K562 (cell line): ENCODE measurements around the gene GFM1. TPM values are rescaled to one million over a fixed set of nuclear protein-coding genes. Genes with fewer than 3 reads are reported as not detected.
A peak's percentile ranks its signal among the peaks of the same experiment; 100 is the strongest.

Experiments
- ATAC-seq: fragments of 200-7000 bp; cut with Tn5 transposase; 3 replicates; pipeline ENCODE4 v1.9.1; 2020; ENCODE audit warnings: moderate library complexity
- BruUV-seq: library from RNA; stranded (reverse); fragments of 400-500 nt; replicated peaks from 2 replicates; lab custom pipeline; 2021; lab: Mats Ljungman, UMichigan
- CTCF ChIA-PET: fragments of 300-600 bp; formaldehyde crosslinking; extraction: SDS; loops from one replicate; lab custom pipeline; 2021; ENCODE audit warnings: low intra/inter-chr PET ratio; lab: Yijun Ruan, JAX
- POLR2A ChIA-PET: fragments of 300-600, 350-650 bp; sonication (Branson Sonifier 250); formaldehyde crosslinking; extraction: SDS; loops from one replicate; lab custom pipeline; 2021; ENCODE audit warnings: antibody characterized with exemption, inconsistent platforms; lab: Yijun Ruan, JAX
- DNase-seq, 4 experiments: peaks; one replicate each; pipeline versions ENCODE4 v3.0.0 to v3.0.0-alpha.2; 2011 to 2018; ENCODE audit warnings: low spot score in 3 of 4, mixed read lengths in 3 of 4; ENCODE audit errors: extremely low read depth in 1 of 4
- FAIRE-seq: peaks from 2 replicates; lab custom pipeline; 2011; peaks lifted over from hg19 to GRCh38; lab: Jason Lieb, UNC
- H2AFZ ChIP-seq: 2 replicates; pipeline ENCODE4 v1.6.0; 2011; ENCODE audit warnings: low read depth, low read length, control low read depth, inconsistent platforms
- H3K27ac ChIP-seq: fragments of 200-600 bp; 3 replicates; pipeline ENCODE4 v1.8.0; 2011; ENCODE audit warnings: low read depth, mild to moderate bottlenecking, control low read depth, inconsistent platforms, low read length, moderate library complexity, mixed read lengths; ENCODE audit errors: extremely low read depth
- H3K27me3 ChIP-seq, 2 experiments: fragments of 300-600 bp in 1 of 2; 2 replicates in 1 of 2; 3 replicates in 1 of 2; pipeline versions ENCODE4 v1.6.0 to v1.8.0; 2011; ENCODE audit warnings: inconsistent platforms in 2 of 2, low read length in 2 of 2, mild to moderate bottlenecking in 1 of 2, mixed read lengths in 1 of 2, moderate library complexity in 1 of 2; ENCODE audit not compliant: control insufficient read depth in 2 of 2, insufficient read depth in 2 of 2
- H3K36me3 ChIP-seq: fragments of 300-600 bp; 3 replicates; pipeline ENCODE4 v1.8.0; 2011; ENCODE audit warnings: mild to moderate bottlenecking, low read length, inconsistent platforms; ENCODE audit not compliant: control insufficient read depth, insufficient read depth
- H3K4me1 ChIP-seq, 2 experiments: fragments of 200-600 bp in 1 of 2; replicated peaks in 1 of 2; 2 replicates in 1 of 2; 3 replicates in 1 of 2; pipeline versions ENCODE4 v1.5.1 to v1.8.0; 2011; ENCODE audit warnings: inconsistent platforms in 2 of 2, low read length in 2 of 2, mild to moderate bottlenecking in 1 of 2, mixed read lengths in 1 of 2, moderate library complexity in 1 of 2; ENCODE audit not compliant: control insufficient read depth in 2 of 2, insufficient read depth in 2 of 2
- H3K4me2 ChIP-seq: 2 replicates; pipeline ENCODE4 v1.6.1; 2011; ENCODE audit warnings: low read length, control low read depth, inconsistent platforms, mixed read lengths; ENCODE audit not compliant: insufficient read depth
- H3K4me3 ChIP-seq: fragments of 200-600 bp; sonication (generic), shearing (Covaris generic); 2 replicates; pipeline ENCODE4 v1.5.1; 2016; ENCODE audit warnings: control low read depth, inconsistent platforms
- H3K79me2 ChIP-seq: fragments of 200-600 bp; 3 replicates; pipeline ENCODE4 v1.8.0; 2011; ENCODE audit warnings: low read length, inconsistent platforms; ENCODE audit not compliant: control insufficient read depth, insufficient read depth
- H3K9ac ChIP-seq, 2 experiments: 2 replicates each; pipeline versions ENCODE4 v1.6.0 to v1.6.1; 2011; ENCODE audit warnings: low read depth in 2 of 2, low read length in 2 of 2, control low read depth in 1 of 2, inconsistent platforms in 1 of 2, mild to moderate bottlenecking in 1 of 2, mixed read lengths in 1 of 2; ENCODE audit not compliant: insufficient read depth in 1 of 2
- H3K9me1 ChIP-seq: one replicate; pipeline ENCODE4 v1.6.0; 2011; ENCODE audit warnings: inconsistent platforms, mild to moderate bottlenecking, low read length, moderate library complexity; ENCODE audit not compliant: control insufficient read depth, insufficient read depth
- H3K9me3 ChIP-seq: replicated peaks from 2 replicates; pipeline ENCODE4 v1.5.1; 2011; ENCODE audit warnings: low read depth, low read length, inconsistent platforms; ENCODE audit not compliant: control insufficient read depth, insufficient read depth
- H4K20me1 ChIP-seq: replicated peaks from 2 replicates; pipeline ENCODE4 v1.6.1; 2011; ENCODE audit warnings: low read length, inconsistent platforms, mixed read lengths; ENCODE audit not compliant: control insufficient read depth, insufficient read depth
- IRF9 ChIP-seq: fragments of 450-650 bp; IDR thresholded peaks from 2 replicates; pipeline ENCODE4 v1.6.1; 2016; ENCODE audit warnings: missing biosample characterization, missing genetic modification characterization
- MTA1 ChIP-seq: fragments of 450-650 bp; IDR thresholded peaks from 2 replicates; pipeline ENCODE4 v1.6.1; 2017; ENCODE audit warnings: borderline replicate concordance
- ZFP36 ChIP-seq: fragments of 150-350 bp; IDR thresholded peaks from 2 replicates; pipeline ENCODE4 v1.6.1; 2018; ENCODE audit warnings: low read length, low read depth; ENCODE audit not compliant: partially characterized antibody
- ZNF316 ChIP-seq: fragments of 450-650 bp; IDR thresholded peaks from 2 replicates; pipeline ENCODE4 v1.6.1; 2016
- WGBS: fragments of 100-300 bp; shearing (Covaris generic); methylation state at CpG from one replicate; pipeline ENCODE4 v1.1.6; 2016; ENCODE audit warnings: low coverage, mixed read lengths; ENCODE audit not compliant: insufficient coverage; ENCODE audit errors: missing lambda C conversion rate; 5-methylcytosine and 5-hydroxymethylcytosine counted together
- in situ Hi-C: fragments of 300-500 bp; cut with MboI; formaldehyde crosslinking; loops from 4 replicates; pipeline ENCODE4 v1.15.0; 2018; ENCODE audit warnings: inconsistent platforms, mixed read lengths
- intact Hi-C: fragments of 100-400 bp; cut with micrococcal nuclease; formaldehyde crosslinking; loops from 2 replicates; pipeline ENCODE4 v1.14.2; 2022
- polyA plus RNA-seq, 8 experiments: library from polyadenylated mRNA; depleted of rRNA in 4 of 8; stranded (reverse) in 5 of 8; unstranded in 3 of 8; fragments of >200 nt; fragmentation: Nextera tagmentation in 2 of 8; fragmentation: Illumina TruSeq in 1 of 8; extraction: Ambion mirVana in 2 of 8; extraction: Trizol in 1 of 8; gene quantifications; 2 replicates each; pipeline versions ENCODE4 v1.2.1 to v1.2.3, GENCODE V29; 2011 to 2014; ENCODE audit warnings: inconsistent platforms in 1 of 8, missing spikeins in 1 of 8
- total RNA-seq, 7 experiments: library from RNA; depleted of rRNA in 6 of 7; stranded (reverse); fragments of >200 nt in 6 of 7; fragmentation: Illumina TruSeq in 2 of 7; extraction: Trizol in 2 of 7; gene quantifications; 2 replicates each; pipeline versions ENCODE4 v1.2.1 to v1.2.3, GENCODE V29; 2011 to 2021; ENCODE audit warnings: low replicate concordance in 1 of 7

The GFM1 gene
- total and polyA plus RNA-seq, 9 of the 15 experiments (the other 6 are each of a cell fraction or from before 2014, with no cell fraction given) = 38.9 to 86.7 (median 64.8) TPM

- in situ Hi-C loops (no loop called here), intact Hi-C loops (no loop called here)
- H3K27me3 ChIP-seq = no peaks in the 10 kb centered on the region
- no peaks in the 10 kb centered on the region for H3K36me3 ChIP-seq
- no peaks in the 10 kb centered on the region for H3K79me2 ChIP-seq
- no peak overlapping the region for H3K27ac ChIP-seq
- ATAC-seq (no peak), DNase-seq (no peak), FAIRE-seq (no peak)
- no peaks in the 10 kb centered on the region for H3K9me1 ChIP-seq
- H2AFZ ChIP-seq = 0 out of 2 replicates have a peak overlapping the region, but pooled peaks have one; percentile 24
- H3K4me1 ChIP-seq = no peaks in the 10 kb centered on the region
- no peak overlapping the region for H3K4me2 ChIP-seq
- H4K20me1 ChIP-seq = no peaks in the 10 kb centered on the region
- CTCF ChIA-PET = no interaction called here
- POLR2A ChIA-PET = interaction anchor here (0.7 to 1.2 kb wide), 2 partner anchors 9 to 32 kb away, joined by 3 to 6 read pairs; no protein-coding TSS in a partner anchor
- TF ChIP-seq MTA1 (no peak), ZNF316 (peak; percentile 62), ZFP36 (peak; percentile 67), IRF9 (tag) (no peak)
- TF ChIP-seq, all 486 proteins: peak for 2
- H3K9ac ChIP-seq = no peak overlapping the region
- H3K4me3 ChIP-seq = no peak overlapping the region
- WGBS = 8% methylated on average over 1 of the region's 1 CpG
- no TSS peak for BruUV-seq
- 0 out of 2 replicates have a peak, but pooled peaks cover 2% of the 10 kb centered on the region for H3K9me3 ChIP-seq
These were observed 26.1 kb upstream of the GFM1 start for GRCh38 chr3:158617982-158618875.
